ENCODE measurements around the gene TNFAIP8. TPM values are rescaled to one million over a fixed set of nuclear protein-coding genes. Genes with fewer than 3 reads are reported as not detected.
A peak's percentile ranks its signal among the peaks of the same experiment; 100 is the strongest.

Gene TNFAIP8
- total and polyA plus RNA-seq, 9 of the 15 experiments (the other 6 are each of a cell fraction or from before 2014, with no cell fraction given), result 29.9 to 52.2 (median 44.8) TPM

DNA sequence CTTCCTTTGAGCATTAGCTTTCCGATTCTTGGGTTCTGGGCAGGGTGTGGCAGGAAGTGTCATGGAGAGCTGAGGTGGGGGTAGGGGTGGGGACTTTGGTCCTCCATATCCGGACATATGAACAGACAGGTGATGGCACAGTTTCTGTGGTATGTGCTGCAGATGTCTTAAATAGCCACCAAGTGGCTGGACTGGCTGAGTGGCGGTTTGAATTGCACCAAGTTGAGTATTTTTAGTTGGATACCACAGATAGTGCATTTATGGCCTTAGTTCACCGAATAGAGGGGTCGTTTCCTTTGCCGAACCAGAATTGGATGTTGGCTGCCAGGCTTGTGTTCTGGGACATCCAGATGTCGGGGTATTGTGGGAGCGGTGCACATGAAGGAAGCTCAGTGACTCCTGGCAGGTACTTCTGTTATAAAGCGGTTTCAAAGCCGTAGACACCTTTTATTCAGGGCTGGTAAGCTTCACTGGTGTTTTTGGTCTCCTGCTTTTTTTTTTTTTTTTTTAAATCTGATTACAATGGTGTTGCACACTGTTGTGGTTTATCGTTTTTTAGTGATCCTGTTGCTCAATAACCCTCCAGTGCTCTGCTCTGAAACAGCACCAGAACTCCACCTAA lies 15.1 kb upstream of the TNFAIP8 start (continued):
- TF ChIP-seq CREB1 (IDR thresholded peaks at IDR 0.05) (no peak), CREB1 (CRISPR knock-in tag; IDR thresholded peaks at IDR 0.05) (0 out of 2 replicates have a peak, but pooled peaks have one; percentile 21), NFXL1 (CRISPR knock-in tag; IDR thresholded peaks at IDR 0.05) (no peak), ZNF324 (CRISPR knock-in tag; IDR thresholded peaks at IDR 0.05) (no peak), TAF9B (IDR thresholded peaks at IDR 0.05; ENCODE audit: partially characterized antibody) (no peak), ELF4 (CRISPR knock-in tag; IDR thresholded peaks at IDR 0.05) (no peak), ZNF140 (CRISPR knock-in tag; IDR thresholded peaks at IDR 0.05) (no peak), ZNF444 (CRISPR knock-in tag; IDR thresholded peaks at IDR 0.05) (no peak), GATAD2A (IDR thresholded peaks at IDR 0.05) (no peak), SRSF3 (IDR thresholded peaks at IDR 0.05; ENCODE audit: insufficient read depth, low read length) (no peak), ZNF384 (IDR thresholded peaks at IDR 0.05; ENCODE audit: low read depth, low read length) (peak; percentile 84), ZNF695 (CRISPR knock-in tag; IDR thresholded peaks at IDR 0.05) (no peak), CHD4 (IDR thresholded peaks at IDR 0.05; ENCODE audit: insufficient read depth, insufficient replicate concordance, low read depth, low read length, poor library complexity, severe bottlenecking) (no peak), SRSF9 (IDR thresholded peaks at IDR 0.05; ENCODE audit: borderline replicate concordance, low read depth, low read length) (no peak), COPS2 (conservative IDR thresholded peaks at IDR 0.05) (no peak), U2AF1 (optimal IDR thresholded peaks at IDR 0.05; ENCODE audit: low read depth, low read length) (no peak)
- TF ChIP-seq, protein P1, sequence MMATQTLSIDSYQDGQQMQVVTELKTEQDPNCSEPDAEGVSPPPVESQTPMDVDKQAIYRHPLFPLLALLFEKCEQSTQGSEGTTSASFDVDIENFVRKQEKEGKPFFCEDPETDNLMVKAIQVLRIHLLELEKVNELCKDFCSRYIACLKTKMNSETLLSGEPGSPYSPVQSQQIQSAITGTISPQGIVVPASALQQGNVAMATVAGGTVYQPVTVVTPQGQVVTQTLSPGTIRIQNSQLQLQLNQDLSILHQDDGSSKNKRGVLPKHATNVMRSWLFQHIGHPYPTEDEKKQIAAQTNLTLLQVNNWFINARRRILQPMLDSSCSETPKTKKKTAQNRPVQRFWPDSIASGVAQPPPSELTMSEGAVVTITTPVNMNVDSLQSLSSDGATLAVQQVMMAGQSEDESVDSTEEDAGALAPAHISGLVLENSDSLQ (IDR thresholded peaks at IDR 0.05), result no peak
- TF ChIP-seq, protein P2, sequence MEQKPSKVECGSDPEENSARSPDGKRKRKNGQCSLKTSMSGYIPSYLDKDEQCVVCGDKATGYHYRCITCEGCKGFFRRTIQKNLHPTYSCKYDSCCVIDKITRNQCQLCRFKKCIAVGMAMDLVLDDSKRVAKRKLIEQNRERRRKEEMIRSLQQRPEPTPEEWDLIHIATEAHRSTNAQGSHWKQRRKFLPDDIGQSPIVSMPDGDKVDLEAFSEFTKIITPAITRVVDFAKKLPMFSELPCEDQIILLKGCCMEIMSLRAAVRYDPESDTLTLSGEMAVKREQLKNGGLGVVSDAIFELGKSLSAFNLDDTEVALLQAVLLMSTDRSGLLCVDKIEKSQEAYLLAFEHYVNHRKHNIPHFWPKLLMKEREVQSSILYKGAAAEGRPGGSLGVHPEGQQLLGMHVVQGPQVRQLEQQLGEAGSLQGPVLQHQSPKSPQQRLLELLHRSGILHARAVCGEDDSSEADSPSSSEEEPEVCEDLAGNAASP (IDR thresholded peaks at IDR 0.05), result no peak
- TF ChIP-seq, protein P3, sequence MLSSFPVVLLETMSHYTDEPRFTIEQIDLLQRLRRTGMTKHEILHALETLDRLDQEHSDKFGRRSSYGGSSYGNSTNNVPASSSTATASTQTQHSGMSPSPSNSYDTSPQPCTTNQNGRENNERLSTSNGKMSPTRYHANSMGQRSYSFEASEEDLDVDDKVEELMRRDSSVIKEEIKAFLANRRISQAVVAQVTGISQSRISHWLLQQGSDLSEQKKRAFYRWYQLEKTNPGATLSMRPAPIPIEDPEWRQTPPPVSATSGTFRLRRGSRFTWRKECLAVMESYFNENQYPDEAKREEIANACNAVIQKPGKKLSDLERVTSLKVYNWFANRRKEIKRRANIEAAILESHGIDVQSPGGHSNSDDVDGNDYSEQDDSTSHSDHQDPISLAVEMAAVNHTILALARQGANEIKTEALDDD (IDR thresholded peaks at IDR 0.05), result 0 out of 2 replicates have a peak, but pooled peaks have one; percentile 13
- TF ChIP-seq, protein P4, sequence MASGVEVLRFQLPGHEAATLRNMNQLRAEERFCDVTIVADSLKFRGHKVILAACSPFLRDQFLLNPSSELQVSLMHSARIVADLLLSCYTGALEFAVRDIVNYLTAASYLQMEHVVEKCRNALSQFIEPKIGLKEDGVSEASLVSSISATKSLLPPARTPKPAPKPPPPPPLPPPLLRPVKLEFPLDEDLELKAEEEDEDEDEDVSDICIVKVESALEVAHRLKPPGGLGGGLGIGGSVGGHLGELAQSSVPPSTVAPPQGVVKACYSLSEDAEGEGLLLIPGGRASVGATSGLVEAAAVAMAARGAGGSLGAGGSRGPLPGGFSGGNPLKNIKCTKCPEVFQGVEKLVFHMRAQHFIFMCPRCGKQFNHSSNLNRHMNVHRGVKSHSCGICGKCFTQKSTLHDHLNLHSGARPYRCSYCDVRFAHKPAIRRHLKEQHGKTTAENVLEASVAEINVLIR (CRISPR knock-in tag; IDR thresholded peaks at IDR 0.05), result no peak
- TF ChIP-seq, protein P5, sequence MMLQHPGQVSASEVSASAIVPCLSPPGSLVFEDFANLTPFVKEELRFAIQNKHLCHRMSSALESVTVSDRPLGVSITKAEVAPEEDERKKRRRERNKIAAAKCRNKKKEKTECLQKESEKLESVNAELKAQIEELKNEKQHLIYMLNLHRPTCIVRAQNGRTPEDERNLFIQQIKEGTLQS (IDR thresholded peaks at IDR 0.05), result 0 out of 2 replicates have a peak, but pooled peaks have one; percentile 7
- TF ChIP-seq, protein P5 (CRISPR knock-in tag; conservative IDR thresholded peaks at IDR 0.05), result no peak
- TF ChIP-seq, protein P6, sequence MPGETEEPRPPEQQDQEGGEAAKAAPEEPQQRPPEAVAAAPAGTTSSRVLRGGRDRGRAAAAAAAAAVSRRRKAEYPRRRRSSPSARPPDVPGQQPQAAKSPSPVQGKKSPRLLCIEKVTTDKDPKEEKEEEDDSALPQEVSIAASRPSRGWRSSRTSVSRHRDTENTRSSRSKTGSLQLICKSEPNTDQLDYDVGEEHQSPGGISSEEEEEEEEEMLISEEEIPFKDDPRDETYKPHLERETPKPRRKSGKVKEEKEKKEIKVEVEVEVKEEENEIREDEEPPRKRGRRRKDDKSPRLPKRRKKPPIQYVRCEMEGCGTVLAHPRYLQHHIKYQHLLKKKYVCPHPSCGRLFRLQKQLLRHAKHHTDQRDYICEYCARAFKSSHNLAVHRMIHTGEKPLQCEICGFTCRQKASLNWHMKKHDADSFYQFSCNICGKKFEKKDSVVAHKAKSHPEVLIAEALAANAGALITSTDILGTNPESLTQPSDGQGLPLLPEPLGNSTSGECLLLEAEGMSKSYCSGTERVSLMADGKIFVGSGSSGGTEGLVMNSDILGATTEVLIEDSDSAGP (CRISPR knock-in tag; IDR thresholded peaks at IDR 0.05), result no peak
